ACC112 (cell line): ENCODE data around the gene MVK.

ENCODE experiments used
- H2AFZ ChIP-seq: fragments of 200-600 bp; sonication (generic); one replicate; pipeline ENCODE4 v1.6.0; 2017; ENCODE audit warnings: antibody characterized with exemption, low read length; ENCODE audit not compliant: unreplicated experiment
- H3K27ac ChIP-seq: fragments of 200-600 bp; sonication (generic); 2 replicates; pipeline ENCODE4 v1.5.1; 2014; ENCODE audit warnings: low read depth, mild to moderate bottlenecking, antibody characterized with exemption, low read length, moderate library complexity
- H3K27me3 ChIP-seq: fragments of 200-600 bp; sonication (generic); 2 replicates; pipeline ENCODE4 v1.6.1; 2014; ENCODE audit warnings: mild to moderate bottlenecking, antibody characterized with exemption, low read length, moderate library complexity, mixed read lengths; ENCODE audit not compliant: insufficient read depth
- H3K36me3 ChIP-seq: fragments of 200-600 bp; sonication (generic); 2 replicates; pipeline ENCODE4 v1.6.1; 2016; ENCODE audit warnings: mild to moderate bottlenecking, antibody characterized with exemption, low read length, moderate library complexity, mixed read lengths; ENCODE audit not compliant: insufficient read depth
- H3K4me1 ChIP-seq: fragments of 200-600 bp; sonication (generic); one replicate; pipeline ENCODE4 v1.6.1; 2016; ENCODE audit warnings: low read length, mixed read lengths; ENCODE audit not compliant: insufficient read depth, unreplicated experiment, control insufficient read depth
- H3K4me3 ChIP-seq: fragments of 200-600 bp; sonication (generic); 2 replicates; pipeline ENCODE4 v1.5.1; 2014; ENCODE audit warnings: mild to moderate bottlenecking, low read depth, low read length
- H3K79me2 ChIP-seq: fragments of 200-600 bp; sonication (generic); one replicate; pipeline ENCODE4 v1.6.0; 2016; ENCODE audit warnings: low read length; ENCODE audit not compliant: control insufficient read depth, unreplicated experiment, insufficient read depth

The MVK gene

DNA sequence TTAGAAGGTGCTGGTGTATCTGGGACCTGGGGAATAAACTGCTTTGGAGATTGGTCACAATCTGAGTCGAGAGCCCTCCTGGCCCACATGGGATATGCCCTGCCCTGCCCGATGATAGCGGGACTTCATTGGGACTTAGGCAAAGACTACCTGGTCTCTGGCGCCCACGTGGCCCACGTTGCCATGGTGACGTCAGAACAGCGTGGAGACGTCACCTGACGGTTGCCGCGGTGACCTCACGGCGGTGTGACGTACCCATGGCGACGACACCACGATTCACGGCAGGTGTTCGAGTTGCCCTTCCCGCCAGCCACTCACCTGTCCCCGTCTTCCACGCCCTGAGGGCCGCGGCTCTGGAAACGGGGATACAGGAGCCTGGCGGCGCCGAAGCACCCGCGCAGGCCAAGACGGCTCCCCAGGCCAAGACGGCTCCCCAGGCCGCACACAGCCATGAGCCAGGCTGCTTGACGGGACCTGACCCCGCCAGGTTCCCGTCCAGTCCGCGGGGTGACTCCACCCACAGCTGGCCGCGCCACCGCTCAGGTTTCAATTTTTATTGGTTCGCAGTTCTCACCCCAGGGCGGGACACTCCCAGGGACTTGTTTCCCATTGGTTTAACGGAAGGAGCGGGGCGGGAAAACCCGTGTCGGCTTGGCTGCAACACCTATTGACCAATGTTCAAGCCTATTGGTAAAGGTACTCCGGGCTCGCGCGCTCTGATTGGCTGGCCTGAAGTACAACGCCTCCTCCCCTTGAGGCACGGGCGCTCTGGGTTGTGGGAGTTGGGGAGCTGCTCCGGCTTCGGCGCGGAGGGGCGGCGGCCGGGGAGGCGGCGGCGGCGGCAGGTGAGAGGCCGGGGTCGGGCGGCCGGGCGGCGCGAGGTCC lies at the start of gene MVK, which contains the start of gene MMAB:
MVK (plus strand) TSS at position 766 of the 885 bp plus-strand sequence. CDS start 1,029 bp downstream, outside the sequence.
MMAB (minus strand) TSS at position 476 of the 885 bp plus-strand sequence; CDS start at position 452, 24 bp downstream.
- H3K79me2 ChIP-seq, result peaks cover 4% of the 10 kb centered on the region
- H3K4me3 ChIP-seq, result peak within 1 kb of the TSS; percentile 88
- H2AFZ ChIP-seq, result peak within 1 kb of the TSS; percentile 82
- peak within 1 kb of the TSS; percentile 58; the same call in 1 of the 2 replicates for H3K27ac ChIP-seq
- no peaks in the 10 kb centered on the region for H3K27me3 ChIP-seq
- peaks cover 3% of the 10 kb centered on the region; the same call in 1 of the 2 replicates for H3K36me3 ChIP-seq
- H3K4me1 ChIP-seq, result peaks cover 6% of the 10 kb centered on the region

DNA sequence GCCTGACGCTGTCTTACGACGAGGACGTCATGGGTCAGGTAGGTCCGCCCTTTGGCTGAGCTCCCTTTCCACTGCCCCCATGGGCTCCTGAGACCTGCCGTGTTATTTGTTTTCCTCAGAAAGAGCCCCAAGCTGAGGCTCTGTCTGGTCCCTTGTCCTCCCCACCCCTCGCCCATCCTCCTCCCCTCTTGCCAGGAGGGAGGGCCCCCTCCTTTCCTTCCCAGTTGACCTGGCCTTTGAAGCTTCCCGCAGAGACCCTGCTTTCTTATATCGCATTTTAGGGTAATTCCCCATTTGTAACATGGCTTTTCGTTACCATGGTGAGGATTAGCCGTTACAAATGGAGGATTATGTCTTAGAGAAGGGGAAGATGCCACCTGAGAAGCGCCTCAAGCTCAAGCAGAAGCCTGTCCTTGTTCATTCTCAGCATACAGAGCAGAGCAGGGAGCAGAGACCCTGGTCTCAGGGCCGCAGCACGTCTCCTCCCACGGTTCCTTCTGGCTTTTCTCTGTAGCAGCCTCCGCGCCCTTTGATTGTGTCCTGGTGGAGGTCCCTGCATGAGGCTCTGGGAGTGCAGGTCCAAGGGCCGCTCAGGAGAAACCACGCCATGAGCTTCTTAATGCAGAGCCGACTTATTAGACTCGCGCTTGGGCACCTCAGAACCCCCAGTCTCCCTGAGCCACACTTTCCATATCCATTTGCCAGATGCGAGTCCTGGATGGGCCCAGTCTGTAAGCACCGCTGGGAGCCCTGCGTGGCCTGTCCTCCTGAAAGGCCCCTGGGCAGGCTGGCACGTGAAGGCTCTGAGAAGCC lies 48.9 kb upstream of the MVK start:
- Histone ChIP-seq H3K36me3 (peaks cover 21% of the 10 kb centered on the region; the same call in 1 of the 2 replicates), H3K27ac (no peak overlapping the region), H3K4me1 (peaks cover 9% of the 10 kb centered on the region)

GRCh38 chr12:109525279-109525585 lies 48.4 kb upstream of the MVK start:
- Histone ChIP-seq H3K79me2 (no peaks in the 10 kb centered on the region), H3K36me3 (peaks cover 21% of the 10 kb centered on the region; the same call in 1 of the 2 replicates), H3K27ac (no peak overlapping the region), H3K27me3 (no peaks in the 10 kb centered on the region), H3K4me1 (peaks cover 3% of the 10 kb centered on the region), H3K4me3 (no peak overlapping the region), H2AFZ (no peak overlapping the region)

More for the DNA sequence above, 48.9 kb upstream of the MVK start:
- Histone ChIP-seq H2AFZ (no peak overlapping the region), H3K4me3 (no peak overlapping the region), H3K27me3 (no peaks in the 10 kb centered on the region), H3K79me2 (no peaks in the 10 kb centered on the region)

GRCh38 chr12:109527489-109528123 lies 46.0 kb upstream of the MVK start:
- Histone ChIP-seq H2AFZ (no peak overlapping the region), H3K79me2 (no peaks in the 10 kb centered on the region), H3K4me3 (no peak overlapping the region), H3K27ac (no peak overlapping the region), H3K4me1 (no peaks in the 10 kb centered on the region), H3K27me3 (no peaks in the 10 kb centered on the region), H3K36me3 (0 out of 2 replicates have a peak, but pooled peaks cover 5% of the 10 kb centered on the region)

DNA sequence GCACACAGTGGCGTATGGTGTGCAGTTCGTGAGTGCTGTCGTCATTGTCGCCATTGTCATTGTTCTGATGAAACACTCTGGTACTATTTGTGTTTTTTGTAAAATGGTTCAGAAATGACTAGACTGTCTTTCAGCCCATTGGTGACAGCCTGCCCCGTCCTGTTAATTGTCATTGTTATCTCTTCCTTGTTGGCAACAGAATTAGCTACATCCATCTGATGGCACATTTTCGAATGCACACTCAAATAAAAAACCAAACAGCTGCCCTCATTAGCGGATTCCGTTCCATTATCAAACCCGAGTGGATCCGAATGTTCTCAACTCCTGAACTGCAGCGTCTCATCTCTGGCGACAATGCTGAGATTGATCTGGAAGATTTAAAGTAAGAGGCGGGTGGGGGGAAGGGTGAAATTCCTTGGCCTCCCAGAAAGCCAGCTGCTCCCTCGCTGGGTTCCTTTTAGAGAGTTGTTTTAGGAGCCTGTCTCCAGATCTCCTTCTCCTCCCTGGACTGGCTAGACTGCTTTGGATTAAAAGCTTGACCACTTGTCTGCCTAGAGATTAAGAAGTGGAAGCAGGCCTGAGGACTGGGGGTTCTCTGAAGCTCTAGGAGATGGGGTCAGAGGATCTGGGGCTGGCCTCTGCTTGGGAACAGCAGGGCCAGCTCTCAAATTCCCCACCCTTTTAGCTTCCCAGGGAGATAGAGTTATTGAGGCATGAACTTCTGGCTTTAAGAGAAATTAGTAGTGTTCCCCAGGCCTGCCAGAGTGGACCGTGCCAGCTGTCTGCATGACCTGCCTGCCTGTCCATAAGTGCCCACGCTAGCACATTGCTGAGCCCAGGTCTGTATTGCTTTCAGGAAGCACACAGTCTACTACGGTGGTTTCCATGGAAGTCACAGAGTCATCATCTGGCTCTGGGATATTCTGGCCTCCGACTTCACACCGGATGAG lies 43.6 kb upstream of the MVK start:
- no peak overlapping the region for H3K4me3 ChIP-seq
- no peaks in the 10 kb centered on the region for H3K4me1 ChIP-seq

DNA sequence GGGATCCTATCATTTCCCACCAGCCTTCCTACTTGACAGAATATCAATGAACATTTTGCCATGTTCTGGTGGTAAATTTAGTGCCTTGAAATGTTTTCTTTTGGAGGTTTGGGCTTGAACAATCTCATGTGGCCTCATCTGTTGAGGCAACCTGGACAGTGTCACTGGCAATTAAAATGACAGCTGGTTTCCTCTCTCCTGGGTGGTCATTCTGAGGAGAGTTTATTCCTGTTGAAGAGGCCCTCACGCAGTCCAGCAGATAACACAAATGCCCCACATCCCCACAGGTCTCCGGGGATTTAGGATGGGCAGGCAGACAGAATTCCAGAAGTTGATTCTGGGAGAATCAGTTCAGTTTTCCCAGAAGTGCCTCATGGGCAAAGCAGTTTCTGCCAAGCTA lies 42.2 kb upstream of the MVK start:
- Histone ChIP-seq H3K27me3 (no peaks in the 10 kb centered on the region), H3K4me3 (no peak overlapping the region), H3K79me2 (no peaks in the 10 kb centered on the region), H3K27ac (no peak overlapping the region), H3K36me3 (no peaks in the 10 kb centered on the region), H3K4me1 (no peaks in the 10 kb centered on the region), H2AFZ (no peak overlapping the region)

More for the DNA sequence above, 43.6 kb upstream of the MVK start:
- Histone ChIP-seq H2AFZ (no peak overlapping the region), H3K79me2 (no peaks in the 10 kb centered on the region), H3K27me3 (no peaks in the 10 kb centered on the region), H3K27ac (no peak overlapping the region), H3K36me3 (0 out of 2 replicates have a peak, but pooled peaks cover 5% of the 10 kb centered on the region)

- Histone ChIP-seq H3K36me3 (no peaks in the 10 kb centered on the region), H3K27me3 (no peaks in the 10 kb centered on the region), H2AFZ (no peak overlapping the region), H3K4me3 (no peak overlapping the region), H3K27ac (no peak overlapping the region), H3K79me2 (no peaks in the 10 kb centered on the region), H3K4me1 (no peaks in the 10 kb centered on the region)
Measured at GRCh38 chr12:109532721-109533486, 40.7 kb upstream of the MVK start.

DNA sequence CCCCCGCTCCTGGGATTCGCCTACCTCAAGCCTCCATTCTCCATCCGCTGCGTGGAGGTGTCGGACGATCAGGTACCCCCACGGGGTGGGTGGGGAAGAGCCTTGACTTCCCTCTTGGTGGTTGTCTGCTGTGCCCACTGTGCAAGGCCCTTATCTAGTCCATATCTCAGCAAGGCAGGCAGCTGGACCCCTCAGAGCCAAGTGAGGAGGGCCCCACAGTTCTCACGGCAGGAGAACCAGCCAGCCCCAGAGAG lies 40.2 kb upstream of the MVK start:
- peaks cover 4% of the 10 kb centered on the region for H3K4me1 ChIP-seq
- no peaks in the 10 kb centered on the region for H3K79me2 ChIP-seq
- no peak overlapping the region for H2AFZ ChIP-seq
- no peak overlapping the region for H3K4me3 ChIP-seq
- no peaks in the 10 kb centered on the region for H3K36me3 ChIP-seq
- no peak overlapping the region for H3K27ac ChIP-seq
- no peaks in the 10 kb centered on the region for H3K27me3 ChIP-seq

- Histone ChIP-seq H3K79me2 (no peaks in the 10 kb centered on the region), H2AFZ (no peak overlapping the region), H3K36me3 (no peaks in the 10 kb centered on the region), H3K4me3 (no peak overlapping the region), H3K4me1 (peaks cover 15% of the 10 kb centered on the region), H3K27me3 (no peaks in the 10 kb centered on the region), H3K27ac (no peak overlapping the region)
Measured at GRCh38 chr12:109534456-109534855, 39.1 kb upstream of the MVK start.
